H54 (cell line): ENCODE measurements around the gene MYOM3.

Experiments used
- DNase-seq: peaks from one replicate; pipeline ENCODE4 v3.0.0; 2011; ENCODE audit warnings: low spot score, mixed read lengths; ENCODE audit not compliant: insufficient read length
- FAIRE-seq: peaks from 3 replicates; lab custom pipeline; 2011; peaks lifted over from hg19 to GRCh38; lab: Jason Lieb, UNC
- POLR2A ChIP-seq: IDR thresholded peaks from 2 replicates; pipeline ENCODE4 v1.6.1; 2011; ENCODE audit warnings: low read depth, mild to moderate bottlenecking, low read length

The MYOM3 gene

DNA sequence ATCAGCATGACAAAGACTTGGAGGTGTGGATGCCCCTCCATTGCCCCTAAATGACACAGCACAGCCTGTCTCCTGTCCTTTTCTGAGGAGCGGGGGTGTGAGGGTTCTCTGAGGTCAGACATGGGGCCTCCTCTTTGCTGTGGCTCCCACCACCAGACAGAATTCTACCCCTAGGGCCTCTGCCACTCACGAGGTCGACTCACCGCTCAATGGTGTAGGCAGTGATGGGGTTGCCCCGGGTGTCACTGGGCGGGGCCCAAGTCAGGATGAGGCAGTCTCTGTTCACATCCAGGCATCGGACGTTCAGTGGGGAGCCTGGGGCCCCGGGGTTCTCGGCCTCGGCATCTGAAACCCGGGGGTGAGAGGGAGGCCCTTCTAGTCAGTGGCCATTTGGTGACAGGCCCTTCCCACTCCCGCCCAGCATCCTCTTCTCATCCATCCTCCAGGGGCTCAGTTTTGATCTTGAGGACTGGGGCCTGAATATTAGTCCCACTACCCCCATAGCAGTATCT is 19.9 kb downstream of the MYOM3 start:
- no peak for DNase-seq
- no peak for FAIRE-seq
- no peak for TF ChIP-seq POLR2A

DNA sequence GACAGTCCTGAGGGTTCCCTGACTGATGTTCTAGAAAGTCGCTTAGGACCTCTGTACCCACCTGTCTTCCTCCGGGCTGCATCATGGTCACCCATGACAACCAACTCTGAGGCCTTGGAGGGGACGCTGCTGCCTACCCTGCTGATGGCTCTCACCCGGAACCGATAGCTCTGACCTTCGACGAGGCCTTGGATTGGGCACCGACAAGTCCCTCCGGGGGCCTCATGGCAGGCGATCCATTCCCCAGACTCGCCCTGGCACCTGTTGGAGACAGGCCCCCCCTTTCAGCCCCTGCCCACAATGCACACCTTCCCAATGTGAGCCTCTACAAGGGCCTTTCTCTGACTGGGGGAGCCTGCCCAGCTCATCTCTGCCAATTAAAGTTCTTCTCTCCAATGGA is 21.2 kb downstream of the MYOM3 start:
- no peak for TF ChIP-seq POLR2A
- FAIRE-seq = no peak
- DNase-seq = no peak

DNA sequence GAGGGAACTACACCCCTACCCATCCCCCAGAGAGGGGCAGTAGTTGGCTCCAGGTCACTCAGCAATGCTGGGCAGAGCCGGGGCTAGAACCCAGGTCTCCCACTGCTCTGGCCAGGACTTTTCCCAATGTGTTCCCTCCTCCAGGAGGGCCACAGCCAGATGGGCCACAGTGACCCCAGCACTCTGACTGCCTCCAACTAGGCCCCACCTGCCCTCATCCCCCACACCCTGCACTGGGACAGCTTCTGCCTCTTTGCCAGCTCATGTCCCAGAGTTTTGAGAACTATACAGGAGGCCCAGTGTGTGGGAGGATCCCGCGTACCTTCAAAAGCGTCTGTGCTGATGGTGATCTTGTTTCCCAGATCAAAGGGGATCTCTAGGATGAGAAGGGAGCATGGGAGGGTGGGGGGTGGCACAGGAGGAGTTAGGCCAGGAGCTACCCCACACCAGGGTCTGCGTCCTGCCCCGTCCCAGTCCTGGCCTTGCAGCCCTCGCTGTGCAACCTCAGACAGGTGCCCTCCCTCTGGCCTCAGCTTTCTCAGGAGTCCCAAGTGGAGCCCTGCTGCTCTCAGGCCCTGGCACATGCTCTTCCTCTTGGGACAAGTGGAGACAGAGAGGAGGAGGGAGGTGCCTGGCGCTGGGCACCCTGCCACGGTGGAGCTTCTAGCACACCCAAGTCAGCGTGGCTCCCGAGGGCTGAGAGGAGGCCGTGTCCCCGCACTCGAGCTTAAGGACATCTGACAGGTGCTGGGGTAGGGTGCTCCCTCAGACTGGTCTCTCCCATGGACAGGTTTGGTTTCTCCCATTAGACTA is 22.0 kb downstream of the MYOM3 start:
- DNase-seq (no peak), FAIRE-seq (no peak)
- TF ChIP-seq POLR2A = no peak

- TF ChIP-seq POLR2A = no peak
- no peak for DNase-seq
- FAIRE-seq = no peak
Measured at GRCh38 chr1:24089027-24089742, 22.8 kb downstream of the MYOM3 start.

GRCh38 chr1:24086466-24086865 is 25.5 kb downstream of the MYOM3 start:
- DNase-seq = no peak
- TF ChIP-seq POLR2A = no peak
- FAIRE-seq = no peak

GRCh38 chr1:24085546-24085945 is 26.4 kb downstream of the MYOM3 start:
- FAIRE-seq = no peak

DNA sequence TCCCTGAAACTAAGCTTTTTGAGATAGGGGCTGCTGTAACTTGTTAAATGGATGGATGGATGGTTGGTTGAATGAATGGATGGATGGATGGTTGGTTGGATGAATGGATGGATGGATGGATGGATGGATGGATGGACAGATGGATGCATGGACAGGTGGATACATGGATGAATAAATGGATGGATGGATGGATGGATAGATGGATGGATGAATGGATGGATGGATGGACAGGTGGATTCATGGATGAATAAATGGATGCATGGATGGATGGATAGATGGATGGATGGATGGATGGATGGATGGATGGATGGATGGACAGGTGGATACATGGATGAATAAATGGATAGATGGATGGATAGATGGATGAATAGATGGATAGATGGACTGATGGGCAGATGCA is 26.9 kb downstream of the MYOM3 start:
- no peak for TF ChIP-seq POLR2A
- FAIRE-seq (no peak), DNase-seq (no peak)

More at GRCh38 chr1:24085546-24085945, 26.4 kb downstream of the MYOM3 start:
- TF ChIP-seq POLR2A = no peak
- DNase-seq = no peak

DNA sequence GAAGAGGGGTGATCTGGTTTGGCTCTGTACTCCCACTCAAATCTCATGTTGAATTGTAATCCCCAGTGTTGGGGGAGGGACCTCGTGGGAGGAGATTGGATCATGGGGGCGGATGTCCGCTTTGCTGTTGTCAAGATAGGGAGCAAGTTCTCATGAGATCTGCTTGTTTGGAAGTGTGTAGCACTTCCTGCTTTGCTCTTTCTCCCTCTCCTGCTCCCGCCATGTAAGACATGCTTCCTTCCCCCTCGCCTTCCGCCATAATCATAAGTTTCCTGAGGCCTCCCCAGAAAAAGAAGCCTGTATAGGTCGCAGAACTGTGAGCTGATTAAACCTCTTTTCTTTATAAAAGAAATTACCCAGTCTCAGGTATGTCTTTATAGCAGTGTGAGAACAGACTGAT is 27.9 kb downstream of the MYOM3 start:
- DNase-seq = no peak
- no peak for TF ChIP-seq POLR2A
- FAIRE-seq = no peak

DNA sequence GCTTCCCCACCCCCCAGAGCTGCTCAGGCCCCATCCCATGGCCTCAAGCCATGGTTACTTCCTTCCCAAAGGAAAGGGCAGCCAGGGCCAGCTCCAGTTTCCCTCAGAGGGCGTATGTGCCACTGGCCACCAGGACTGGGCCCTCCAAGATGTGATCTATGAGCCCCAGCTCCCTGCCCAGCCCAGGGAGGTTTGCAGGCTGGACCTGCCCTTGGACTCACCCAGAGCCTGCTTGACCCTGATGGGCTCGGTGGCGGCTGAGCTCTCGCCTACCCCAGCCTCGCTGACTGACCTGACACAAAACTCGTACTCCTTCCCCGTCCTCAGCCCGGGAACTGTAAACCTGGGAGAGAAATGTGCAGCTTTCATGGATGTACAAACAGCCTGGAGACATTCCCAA is 29.6 kb downstream of the MYOM3 start:
- no peak for TF ChIP-seq POLR2A
- DNase-seq = no peak
- no peak for FAIRE-seq

DNA sequence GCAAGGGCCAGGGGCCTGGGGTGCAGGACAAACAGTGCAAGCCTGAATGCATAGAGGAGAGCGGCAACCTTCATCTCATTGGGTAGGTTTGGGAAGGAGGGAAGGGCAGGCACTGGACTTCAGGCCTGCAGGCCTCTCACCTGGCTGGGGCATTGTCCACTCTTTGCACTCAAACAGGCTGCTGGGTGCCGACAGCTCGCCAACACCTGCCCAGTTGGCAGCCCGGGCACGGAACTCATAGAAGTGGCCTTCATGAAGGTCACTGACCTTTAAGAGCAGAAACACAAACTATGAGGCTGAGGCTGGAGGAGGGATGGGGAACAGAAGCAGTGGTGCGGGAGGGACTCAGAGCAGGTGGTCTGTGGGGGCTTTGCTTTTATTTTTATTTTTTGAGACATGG is 30.7 kb downstream of the MYOM3 start:
- FAIRE-seq (no peak), DNase-seq (no peak)
- no peak for TF ChIP-seq POLR2A

DNA sequence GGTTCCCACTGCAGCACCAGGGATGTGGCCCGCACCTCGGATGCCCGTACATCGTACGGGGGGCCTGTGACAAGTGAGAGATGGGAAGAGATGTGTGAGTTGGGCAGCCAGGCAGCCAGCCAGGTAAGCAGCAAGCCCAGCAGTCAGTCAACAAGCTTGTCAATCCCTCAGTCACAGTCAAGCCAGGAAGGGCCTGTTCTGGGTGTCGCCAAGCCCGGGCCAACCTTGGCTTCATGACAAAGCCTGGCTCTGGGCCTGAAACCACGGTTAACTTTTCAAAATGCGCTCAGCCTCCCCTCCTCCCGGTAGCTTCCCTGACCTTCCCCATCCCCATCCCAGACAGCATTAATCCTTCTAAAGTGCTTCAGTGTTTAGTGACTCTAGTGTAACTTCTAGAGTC is 31.8 kb downstream of the MYOM3 start:
- TF ChIP-seq POLR2A = no peak
- DNase-seq (no peak), FAIRE-seq (no peak)

GRCh38 chr1:24077278-24077978 is 34.5 kb downstream of the MYOM3 start:
- FAIRE-seq (no peak), DNase-seq (no peak)
- no peak for TF ChIP-seq POLR2A

GRCh38 chr1:24075946-24076345 is 36.0 kb downstream of the MYOM3 start:
- DNase-seq (no peak), FAIRE-seq (no peak)

DNA sequence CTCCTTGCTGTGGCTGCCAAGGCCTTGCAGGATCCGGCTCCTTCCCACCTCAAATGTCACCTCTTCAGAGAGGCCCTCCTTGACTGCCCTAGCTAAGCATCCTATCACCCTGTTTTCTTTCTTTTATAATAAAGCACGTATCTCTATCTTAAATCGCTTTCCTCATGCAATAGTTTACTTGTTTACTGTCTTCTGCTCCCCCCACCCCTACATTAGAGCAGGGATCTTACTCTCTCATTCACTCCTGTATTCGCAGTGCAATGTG is 36.4 kb downstream of the MYOM3 start:
- FAIRE-seq (no peak), DNase-seq (no peak)
- no peak for TF ChIP-seq POLR2A

More at GRCh38 chr1:24075946-24076345, 36.0 kb downstream of the MYOM3 start:
- TF ChIP-seq POLR2A = no peak
